IMR-90 (cell line): ENCODE measurements around the gene AADACL4. TPM values are rescaled to one million over a fixed set of nuclear protein-coding genes. Genes with fewer than 3 reads are reported as not detected.

ENCODE experiments used
- ATAC-seq: fragments of 200-7000 bp; cut with Tn5 transposase; 2 replicates; pipeline ENCODE4 v1.9.1; 2020; ENCODE audit warnings: low read depth, mild to moderate bottlenecking, moderate library complexity
- BruUV-seq: library from RNA; stranded (reverse); fragments of 400-500 nt; replicated peaks from 2 replicates; lab custom pipeline; 2021; lab: Mats Ljungman, UMichigan
- CTCF ChIA-PET: fragments of 300-600 bp; formaldehyde crosslinking; extraction: SDS; loops from one replicate; lab custom pipeline; 2021; ENCODE audit warnings: antibody characterized with exemption; lab: Yijun Ruan, JAX
- POLR2A ChIA-PET: fragments of 300-600 bp; sonication (Branson Sonifier 250); formaldehyde crosslinking; loops from one replicate; lab custom pipeline; 2022; ENCODE audit warnings: antibody characterized with exemption; ENCODE audit not compliant: unreplicated experiment; lab: Charles Lee
- DNase-seq: peaks from one replicate; pipeline ENCODE4 v3.0.0; 2013
- H2AFZ ChIP-seq: replicated peaks from 2 replicates; pipeline ENCODE3; 2013; ENCODE audit warnings: low read length, mild to moderate bottlenecking; ENCODE audit not compliant: poor library complexity
- H2AK5ac ChIP-seq: 2 replicates; pipeline ENCODE4 v1.6.1; 2013; ENCODE audit warnings: low read depth, low read length, inconsistent platforms
- H2AK9ac ChIP-seq: replicated peaks from 2 replicates; pipeline ENCODE3; 2013; ENCODE audit warnings: mild to moderate bottlenecking, low read depth, low read length, moderate library complexity; ENCODE audit not compliant: poor library complexity
- H2BK120ac ChIP-seq: 2 replicates; pipeline ENCODE4 v1.6.1; 2013; ENCODE audit warnings: low read depth, low read length, inconsistent platforms
- H2BK15ac ChIP-seq: 3 replicates; pipeline ENCODE4 v1.6.1; 2013; ENCODE audit warnings: low read depth, low read length, inconsistent platforms
- H2BK20ac ChIP-seq: 2 replicates; pipeline ENCODE4 v1.6.1; 2013; ENCODE audit warnings: low read depth, mild to moderate bottlenecking, inconsistent platforms, low read length, moderate library complexity
- H2BK5ac ChIP-seq: 2 replicates; pipeline ENCODE4 v1.6.1; 2013; ENCODE audit warnings: mild to moderate bottlenecking, low read depth, low read length, inconsistent platforms; ENCODE audit not compliant: poor library complexity, severe bottlenecking
- H3K14ac ChIP-seq: replicated peaks from 2 replicates; pipeline ENCODE4 v1.6.1; 2013; ENCODE audit warnings: low read depth, low read length, inconsistent platforms
- H3K18ac ChIP-seq: 2 replicates; pipeline ENCODE4 v1.6.1; 2013; ENCODE audit warnings: low read depth, low read length, control low read depth
- H3K23ac ChIP-seq: 2 replicates; pipeline ENCODE4 v1.6.1; 2013; ENCODE audit warnings: low read depth, low read length, inconsistent platforms
- H3K27ac ChIP-seq: 2 replicates; pipeline ENCODE4 v1.5.1; 2013; ENCODE audit warnings: mild to moderate bottlenecking, control low read depth, low read length; ENCODE audit not compliant: insufficient read depth
- H3K27me3 ChIP-seq: 2 replicates; pipeline ENCODE4 v1.6.1; 2013; ENCODE audit warnings: low read length; ENCODE audit not compliant: control insufficient read depth, insufficient read depth
- H3K36me3 ChIP-seq: 2 replicates; pipeline ENCODE4 v1.6.1; 2013; ENCODE audit warnings: low read length, mixed read lengths; ENCODE audit not compliant: control insufficient read depth, insufficient read depth
- H3K4ac ChIP-seq: 2 replicates; pipeline ENCODE4 v1.6.1; 2013; ENCODE audit warnings: low read depth, low read length, inconsistent platforms
- H3K4me1 ChIP-seq: 2 replicates; pipeline ENCODE4 v1.6.1; 2013; ENCODE audit warnings: low read length, mixed read lengths; ENCODE audit not compliant: control insufficient read depth, insufficient read depth
- H3K4me2 ChIP-seq: 2 replicates; pipeline ENCODE4 v1.6.1; 2013; ENCODE audit warnings: low read depth, mild to moderate bottlenecking, control low read depth, low read length, moderate library complexity
- H3K4me3 ChIP-seq: 2 replicates; pipeline ENCODE4 v1.5.1; 2013; ENCODE audit warnings: low read depth, mild to moderate bottlenecking, control low read depth, low read length, moderate library complexity; ENCODE audit not compliant: insufficient read depth
- H3K56ac ChIP-seq: 2 replicates; pipeline ENCODE4 v1.6.1; 2013; ENCODE audit warnings: low read length, inconsistent platforms; ENCODE audit not compliant: insufficient read depth; ENCODE audit errors: extremely low read depth
- H3K79me1 ChIP-seq, 2 experiments: 2 replicates each; pipeline ENCODE4 v1.6.1; 2013; ENCODE audit warnings: low read length in 2 of 2, inconsistent platforms in 1 of 2, low read depth in 1 of 2
- H3K9ac ChIP-seq: 2 replicates; pipeline ENCODE4 v1.6.1; 2013; ENCODE audit warnings: low read depth, low read length, control low read depth
- H3K9me1 ChIP-seq: 2 replicates; pipeline ENCODE4 v1.6.1; 2013; ENCODE audit warnings: low read length, inconsistent platforms; ENCODE audit not compliant: insufficient read depth
- H3K9me3 ChIP-seq: 2 replicates; pipeline ENCODE4 v1.6.1; 2013; ENCODE audit warnings: low read length; ENCODE audit not compliant: control insufficient read depth, insufficient read depth
- H4K20me1 ChIP-seq: 2 replicates; pipeline ENCODE4 v1.6.1; 2013; ENCODE audit warnings: low read length, inconsistent platforms; ENCODE audit not compliant: insufficient read depth
- H4K5ac ChIP-seq: 2 replicates; pipeline ENCODE4 v1.6.1; 2013; ENCODE audit warnings: mild to moderate bottlenecking, low read depth, low read length, control low read depth
- H4K8ac ChIP-seq, 2 experiments: 2 replicates each; pipeline ENCODE4 v1.6.1; 2013; ENCODE audit warnings: low read depth in 2 of 2, low read length in 2 of 2, control low read depth in 1 of 2, inconsistent platforms in 1 of 2
- H4K91ac ChIP-seq: 2 replicates; pipeline ENCODE4 v1.6.1; 2013; ENCODE audit warnings: low read depth, low read length, inconsistent platforms; ENCODE audit not compliant: insufficient read depth
- MAFK ChIP-seq: IDR thresholded peaks from 2 replicates; pipeline ENCODE4 v1.6.1; 2012; ENCODE audit warnings: low read depth, low read length, improper control_type of control experiment
- POLR2A ChIP-seq: IDR thresholded peaks from 2 replicates; pipeline ENCODE4 v1.6.1; 2012; ENCODE audit warnings: mild to moderate bottlenecking, low read depth, low read length
- SMC3 ChIP-seq: fragments of 150-350 bp; IDR thresholded peaks from 2 replicates; pipeline ENCODE4 v1.6.1; 2016; ENCODE audit warnings: low read depth, mild to moderate bottlenecking, antibody characterized with exemption, low read length, moderate library complexity
- WGBS, 2 experiments: methylation state at CpG; one replicate each; pipeline versions ENCODE4 v1.1.5 to v1.1.7; 2013; ENCODE audit warnings: missing lambda C conversion rate in 2 of 2; ENCODE audit not compliant: insufficient read length in 1 of 2; ENCODE audit errors: extremely low coverage in 2 of 2; 5-methylcytosine and 5-hydroxymethylcytosine counted together
- dilution Hi-C: fragments of 300-500 bp; cut with HindIII; formaldehyde crosslinking; loops from one replicate; pipeline ENCODE4 v1.14.3; 2018; ENCODE audit warnings: low sequenced_read_pairs; ENCODE audit not compliant: unreplicated experiment
- in situ Hi-C: fragments of 300-500 bp; cut with MboI; formaldehyde crosslinking; loops from 3 replicates; pipeline ENCODE4 v1.14.3; 2019; ENCODE audit warnings: low sequenced_read_pairs, inconsistent platforms, mixed read lengths
- intact Hi-C: fragments of 100-400 bp; cut with micrococcal nuclease; formaldehyde crosslinking; loops from 2 replicates; pipeline ENCODE4 v1.10.0; 2022
- polyA plus RNA-seq, 3 experiments: library from polyadenylated mRNA; depleted of rRNA; stranded (reverse); fragments of >200 nt; gene quantifications; 2 replicates each; pipeline ENCODE4 v1.2.3, GENCODE V29; 2012; ENCODE audit warnings: low replicate concordance in 1 of 3
- total RNA-seq: library from RNA; depleted of rRNA; stranded (reverse); fragments of >200 nt; gene quantifications from 2 replicates; pipeline ENCODE4 v1.2.3, GENCODE V29; 2012

AADACL4 gene
- total and polyA plus RNA-seq, 2 of the 4 experiments (the other 2 are of a cell fraction) = not detected

DNA sequence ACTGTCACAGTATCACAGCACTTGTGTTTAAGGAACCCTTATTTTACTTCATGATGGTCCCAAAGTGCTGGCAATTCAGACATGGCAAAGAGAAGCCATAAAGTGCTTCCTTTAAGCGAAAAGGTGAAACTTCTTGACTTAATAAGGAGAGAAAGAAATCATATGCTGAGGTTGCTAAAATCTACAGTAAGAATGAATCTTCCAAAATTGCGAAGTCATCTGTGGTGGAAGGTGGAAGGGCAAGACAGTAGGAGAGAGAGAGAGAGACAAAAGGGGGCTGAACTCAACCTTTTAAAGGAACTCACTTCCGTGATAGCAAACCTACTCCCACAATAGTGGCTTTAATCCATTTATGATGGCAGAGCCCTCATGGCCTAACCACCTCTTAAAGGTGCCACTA lies 52.8 kb downstream of the AADACL4 start:
- dilution Hi-C loops (no loop called here), intact Hi-C loops (no loop called here), in situ Hi-C loops (no loop called here)
- H3K9ac ChIP-seq = no peak overlapping the region
- no peak overlapping the region for H2BK20ac ChIP-seq
- H2BK120ac ChIP-seq = no peak overlapping the region
- no peaks in the 10 kb centered on the region for H3K9me1 ChIP-seq
- no peaks in the 10 kb centered on the region for H3K79me1 ChIP-seq
- H2BK15ac ChIP-seq = no peak overlapping the region
- no peak overlapping the region for H3K14ac ChIP-seq
- H3K4me2 ChIP-seq = no peak overlapping the region
- CTCF ChIA-PET = no interaction called here
- H2AFZ ChIP-seq = no peak overlapping the region
- TF ChIP-seq MAFK = peak; percentile 38; the same call in 1 of the 2 replicates
- no peak for TF ChIP-seq SMC3
- no peak for TF ChIP-seq POLR2A
- no peak overlapping the region for H2AK5ac ChIP-seq
- no peak overlapping the region for H4K8ac ChIP-seq
- H3K4me3 ChIP-seq = no peak overlapping the region
- H3K27me3 ChIP-seq = no peaks in the 10 kb centered on the region
- H4K91ac ChIP-seq = no peak overlapping the region
- H3K18ac ChIP-seq = no peak overlapping the region
- H2AK9ac ChIP-seq = no peak overlapping the region
- 67% methylated on average over 1 of the region's 3 CpGs; no CpG with 5 or more reads in 1 of the 2 experiments for WGBS, 2 experiments
- no peak overlapping the region for H3K4ac ChIP-seq
- H3K9me3 ChIP-seq = no peaks in the 10 kb centered on the region
- H4K5ac ChIP-seq = no peak overlapping the region
- no peak for DNase-seq
- BruUV-seq = no TSS peak
- H3K4me1 ChIP-seq = no peaks in the 10 kb centered on the region
- H3K23ac ChIP-seq = no peak overlapping the region
- H2BK5ac ChIP-seq = no peak overlapping the region
- POLR2A ChIA-PET = no interaction called here
- no peaks in the 10 kb centered on the region for H3K36me3 ChIP-seq
- no peak for ATAC-seq
- no peaks in the 10 kb centered on the region for H4K20me1 ChIP-seq
- no peak overlapping the region for H3K56ac ChIP-seq
- H3K27ac ChIP-seq = no peak overlapping the region
